Measurements from ENCODE around the gene SDCBP2.

DNA sequence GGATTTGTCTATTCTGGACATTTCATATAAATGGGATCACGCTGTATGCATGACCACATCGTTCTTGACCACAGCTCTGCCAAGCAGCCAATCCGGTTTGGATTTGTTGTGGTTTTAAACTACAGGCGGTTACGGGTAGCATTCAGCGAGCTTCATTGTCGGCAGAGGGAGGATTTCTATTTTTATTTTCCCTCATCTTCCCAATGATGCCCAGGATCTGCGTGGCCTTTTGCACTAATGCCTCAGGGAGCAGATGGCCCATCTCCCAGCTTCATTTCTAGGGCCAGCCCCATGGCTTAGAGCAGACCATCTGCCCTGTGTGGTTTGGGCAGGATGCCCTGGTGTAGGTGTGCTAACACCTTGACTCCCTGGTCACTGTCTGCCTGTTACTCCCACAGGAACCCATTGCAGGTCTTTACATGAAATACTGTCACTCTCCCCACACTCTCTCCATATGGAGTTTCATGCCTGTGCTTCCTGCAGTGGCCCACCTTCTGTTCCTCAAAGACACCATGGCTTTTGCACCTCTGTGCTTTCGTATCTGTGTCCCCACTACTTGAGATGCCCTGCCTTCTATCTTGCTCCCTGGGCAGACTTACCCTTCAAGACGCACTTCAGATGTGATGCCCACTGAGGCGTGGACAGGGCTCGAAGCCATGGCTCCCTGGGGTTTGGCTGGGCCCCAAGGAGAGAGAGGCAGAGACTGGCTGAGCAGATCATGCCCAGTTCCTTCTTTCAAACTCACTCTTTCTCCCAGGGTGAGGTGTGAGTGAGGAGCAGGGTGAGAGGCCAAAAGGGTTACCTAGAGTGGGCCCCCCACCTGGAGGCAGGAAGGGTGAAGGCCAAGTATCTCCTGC is 26.0 kb downstream of the SDCBP2 start:
- TF ChIP-seq, protein P1, sequence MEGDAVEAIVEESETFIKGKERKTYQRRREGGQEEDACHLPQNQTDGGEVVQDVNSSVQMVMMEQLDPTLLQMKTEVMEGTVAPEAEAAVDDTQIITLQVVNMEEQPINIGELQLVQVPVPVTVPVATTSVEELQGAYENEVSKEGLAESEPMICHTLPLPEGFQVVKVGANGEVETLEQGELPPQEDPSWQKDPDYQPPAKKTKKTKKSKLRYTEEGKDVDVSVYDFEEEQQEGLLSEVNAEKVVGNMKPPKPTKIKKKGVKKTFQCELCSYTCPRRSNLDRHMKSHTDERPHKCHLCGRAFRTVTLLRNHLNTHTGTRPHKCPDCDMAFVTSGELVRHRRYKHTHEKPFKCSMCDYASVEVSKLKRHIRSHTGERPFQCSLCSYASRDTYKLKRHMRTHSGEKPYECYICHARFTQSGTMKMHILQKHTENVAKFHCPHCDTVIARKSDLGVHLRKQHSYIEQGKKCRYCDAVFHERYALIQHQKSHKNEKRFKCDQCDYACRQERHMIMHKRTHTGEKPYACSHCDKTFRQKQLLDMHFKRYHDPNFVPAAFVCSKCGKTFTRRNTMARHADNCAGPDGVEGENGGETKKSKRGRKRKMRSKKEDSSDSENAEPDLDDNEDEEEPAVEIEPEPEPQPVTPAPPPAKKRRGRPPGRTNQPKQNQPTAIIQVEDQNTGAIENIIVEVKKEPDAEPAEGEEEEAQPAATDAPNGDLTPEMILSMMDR (IDR thresholded peaks at IDR 0.05; ENCODE audit: low read depth, low read length): no peak
- TF ChIP-seq EZH2phosphoT487 (IDR thresholded peaks at IDR 0.05; ENCODE audit: low read depth): no peak

Data from OCI-LY3 (cell line).